Measurements from ENCODE around the gene CD38.

DNA sequence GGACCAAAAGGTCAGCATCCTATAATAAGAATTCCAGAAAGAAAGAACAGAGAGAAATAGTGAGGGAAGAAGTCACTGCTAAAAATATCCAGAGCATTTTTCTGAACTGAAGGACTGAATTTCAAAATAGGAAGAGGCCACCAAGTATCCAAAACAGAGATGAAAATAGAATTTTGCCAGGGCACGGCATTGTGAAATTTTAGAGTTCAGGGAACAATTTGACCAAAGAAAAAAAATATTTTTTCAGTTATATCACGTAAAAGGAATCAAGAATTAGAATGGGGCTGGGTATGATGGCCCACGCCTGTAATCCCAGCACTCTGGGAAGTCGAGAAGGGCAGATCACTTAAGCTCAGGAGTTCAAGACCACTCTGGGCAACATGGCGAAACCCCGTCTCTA is 95.0 kb downstream of the CD38 start:
- TF ChIP-seq CTCF (conservative IDR thresholded peaks at IDR 0.05 in 1 of 2, IDR thresholded peaks at IDR 0.05 in 1 of 2; ENCODE audit: low read depth in 1 of 2, low read length in 2 of 2) (no peak), EZH2 (IDR thresholded peaks at IDR 0.05; ENCODE audit: low read length, missing control alignments) (no peak)

Data from fibroblast of lung (primary cell).